ENCODE data around the gene TRMT112.

TRMT112 gene

DNA sequence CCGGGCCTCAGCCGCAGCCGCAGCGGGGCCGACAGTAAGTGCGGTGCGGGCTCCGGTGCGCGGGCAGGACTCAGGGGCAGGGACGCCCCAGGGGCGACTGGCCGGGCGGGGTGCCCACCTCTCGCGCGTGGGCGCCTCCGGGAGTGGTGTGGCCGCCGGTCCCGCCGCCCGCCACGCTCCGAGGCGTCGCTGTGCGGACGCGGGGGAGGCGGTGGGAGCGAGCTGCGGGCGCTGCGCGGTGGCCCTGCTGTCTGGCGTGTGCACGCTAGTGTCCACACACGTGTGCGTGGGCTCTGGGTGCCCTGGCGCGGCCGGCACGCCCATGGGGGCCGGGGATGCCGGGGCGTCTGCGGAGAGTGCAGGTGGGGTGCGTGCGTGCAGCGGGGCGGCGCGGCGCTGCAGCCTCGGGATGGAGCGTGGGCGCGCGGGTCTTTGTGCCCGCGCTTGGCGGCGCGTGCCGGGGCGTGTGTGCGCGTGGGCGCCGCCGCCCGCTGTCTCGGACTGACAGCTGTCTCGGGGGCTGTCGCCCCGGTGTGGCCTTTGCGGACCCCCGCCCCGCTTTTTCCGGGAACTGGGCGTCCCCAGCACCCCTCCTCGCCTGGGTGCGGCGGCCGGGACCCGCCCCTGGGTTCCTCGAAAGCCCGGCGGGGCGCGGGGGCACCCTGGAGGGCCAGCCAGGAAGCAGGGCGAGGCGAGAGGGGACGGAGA, 25.5 kb downstream of the TRMT112 start:
- no peak for DNase-seq (ENCODE audit: low read depth)

DNA sequence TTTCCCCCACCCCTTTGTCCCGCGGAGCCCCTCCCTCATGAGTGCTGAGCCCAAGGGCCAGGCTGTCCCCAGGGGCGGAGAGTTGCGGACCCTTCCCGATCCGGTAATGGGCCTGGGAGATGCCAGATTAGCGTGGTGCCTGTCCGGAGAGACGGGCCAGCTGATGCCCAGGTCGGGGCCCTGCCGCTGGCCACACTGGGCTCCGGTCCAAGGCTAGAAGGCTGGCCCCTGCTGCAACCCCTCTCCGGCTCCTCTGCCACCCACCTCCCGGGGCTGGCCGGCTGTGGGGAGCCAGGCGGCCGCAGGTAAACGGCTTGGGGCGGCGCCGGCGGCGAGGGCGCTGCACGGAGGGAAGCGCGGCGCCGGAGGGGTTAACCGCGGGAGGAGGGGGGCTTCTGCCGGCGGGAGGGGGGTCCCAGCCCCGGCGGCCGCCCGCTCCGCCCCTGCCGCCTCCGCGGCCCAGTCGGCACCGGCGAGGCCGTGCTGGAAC, 26.1 kb downstream of the TRMT112 start, which contains the start of gene KCNK4:
TSS of gene KCNK4 (plus strand) at position 41 of the 490 bp plus-strand sequence. CDS start 1,717 bp downstream, outside the sequence.
- DNase-seq (ENCODE audit: low read depth): no peak

DNA sequence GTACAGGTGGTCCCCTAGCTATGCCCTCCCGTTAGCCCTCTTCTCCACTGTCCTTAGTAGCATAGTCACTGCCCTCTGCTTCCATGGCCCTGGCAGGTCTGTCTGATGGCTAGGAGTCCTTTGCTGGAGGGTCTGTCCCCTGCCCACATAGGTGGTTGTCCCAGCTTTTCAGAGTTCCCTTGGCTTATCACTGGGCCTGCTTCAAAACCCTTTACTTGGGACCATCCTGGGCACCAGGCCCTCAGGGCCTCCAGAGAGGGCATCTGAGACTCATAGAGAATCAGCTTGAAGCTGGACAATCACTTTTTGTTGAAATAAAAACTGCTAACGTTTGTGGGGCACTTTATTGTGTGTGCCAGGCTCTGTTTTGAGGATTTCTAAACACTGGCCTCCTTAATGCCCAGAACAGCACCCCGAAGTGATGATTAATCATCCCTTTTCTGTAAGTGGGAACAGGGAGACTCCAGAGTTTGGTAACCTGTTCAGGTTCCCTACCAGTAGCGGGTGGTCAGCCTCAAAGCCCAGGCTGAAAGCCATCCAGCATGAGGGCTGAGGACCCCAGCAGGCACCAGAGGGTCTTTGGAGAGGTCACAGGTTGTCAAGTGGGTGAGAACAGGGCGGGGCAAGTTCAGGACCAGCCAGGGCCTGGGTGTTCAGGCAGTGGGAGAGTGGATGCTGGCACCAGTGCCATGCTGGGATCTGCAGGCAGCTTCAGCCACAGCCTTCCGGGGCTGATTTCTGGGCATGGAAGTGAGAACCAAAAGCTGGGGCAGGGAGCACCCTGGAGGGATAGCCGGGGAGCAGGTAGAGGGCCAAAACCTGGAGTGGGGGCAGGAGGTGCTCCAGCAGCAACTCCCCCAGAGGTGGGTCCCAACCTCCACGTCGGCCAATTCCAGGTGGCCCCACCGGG, 26.8 kb downstream of the TRMT112 start:
- no peak for DNase-seq (ENCODE audit: low read depth)

DNA sequence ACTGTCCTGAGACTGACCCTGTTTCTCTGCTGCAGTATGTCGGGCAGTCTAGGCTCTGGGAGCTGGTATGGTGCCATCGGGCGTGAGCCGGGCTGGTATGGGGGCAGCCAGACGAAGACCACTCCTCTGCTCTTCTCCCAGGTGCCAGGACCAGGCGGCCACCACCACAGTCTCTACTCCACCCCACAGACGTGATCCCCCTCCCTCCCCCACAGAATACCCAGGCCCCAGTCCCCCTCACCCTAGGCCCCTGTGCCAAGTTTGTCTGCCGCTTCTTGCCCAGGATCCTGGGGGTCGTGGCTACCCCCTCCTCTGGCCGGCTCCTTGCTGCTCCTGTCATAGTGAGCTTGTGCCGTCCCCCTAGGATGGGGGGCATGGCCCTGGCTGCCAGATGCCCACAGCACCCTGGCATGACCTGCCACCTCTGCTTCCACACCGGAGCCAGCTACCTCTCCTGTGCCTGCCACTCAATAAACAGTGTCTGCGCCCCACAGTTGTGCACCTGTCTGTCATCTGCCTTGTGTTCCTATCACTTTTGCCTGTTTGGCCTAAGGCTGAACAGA, 28.3 kb downstream of the TRMT112 start:
- DNase-seq (ENCODE audit: low read depth): no peak

DNA sequence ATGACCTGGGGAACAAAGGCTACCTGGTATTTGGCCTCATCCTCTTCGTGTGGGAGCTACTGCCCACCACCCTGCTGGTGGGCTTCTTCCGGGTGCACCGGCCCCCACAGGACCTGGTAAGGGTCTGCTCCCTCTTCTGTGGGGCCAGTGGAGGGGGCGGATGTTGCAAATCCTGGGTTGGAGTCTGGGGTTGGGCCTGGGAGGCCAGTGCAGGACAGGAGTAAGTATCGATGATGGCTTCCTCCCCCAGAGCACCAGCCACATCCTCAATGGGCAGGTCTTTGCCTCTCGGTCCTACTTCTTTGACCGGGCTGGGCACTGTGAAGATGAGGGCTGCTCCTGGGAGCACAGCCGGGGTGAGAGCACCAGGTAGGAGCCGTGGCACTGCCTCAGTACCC, 29.0 kb downstream of the TRMT112 start:
- no peak for DNase-seq (ENCODE audit: low read depth)

DNA sequence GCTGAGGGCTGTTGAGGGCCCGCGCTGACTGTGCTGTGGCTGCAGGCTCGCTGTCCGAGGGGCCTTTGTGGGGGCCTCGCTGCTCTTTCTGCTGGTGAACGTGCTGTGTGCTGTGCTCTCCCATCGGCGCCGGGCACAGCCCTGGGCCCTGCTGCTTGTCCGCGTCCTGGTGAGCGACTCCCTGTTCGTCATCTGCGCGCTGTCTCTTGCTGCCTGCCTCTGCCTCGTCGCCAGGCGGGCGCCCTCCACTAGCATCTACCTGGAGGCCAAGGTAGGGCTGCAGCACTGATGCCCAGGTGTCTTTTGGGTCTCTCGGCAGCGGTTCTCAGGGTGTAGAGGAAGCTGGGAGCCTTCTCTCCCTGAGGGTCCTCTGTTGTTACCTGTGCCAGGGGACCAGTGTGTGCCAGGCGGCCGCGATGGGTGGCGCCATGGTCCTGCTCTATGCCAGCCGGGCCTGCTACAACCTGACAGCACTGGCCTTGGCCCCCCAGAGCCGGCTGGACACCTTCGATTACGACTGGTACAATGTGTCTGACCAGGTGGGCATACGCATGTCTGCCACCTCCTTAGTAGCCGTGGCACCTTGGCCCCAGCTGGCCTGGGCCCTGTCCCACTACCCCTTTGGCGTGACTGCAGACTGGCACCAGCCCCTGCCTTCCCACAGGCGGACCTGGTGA, 29.5 kb downstream of the TRMT112 start:
- DNase-seq (ENCODE audit: low read depth): no peak

DNA sequence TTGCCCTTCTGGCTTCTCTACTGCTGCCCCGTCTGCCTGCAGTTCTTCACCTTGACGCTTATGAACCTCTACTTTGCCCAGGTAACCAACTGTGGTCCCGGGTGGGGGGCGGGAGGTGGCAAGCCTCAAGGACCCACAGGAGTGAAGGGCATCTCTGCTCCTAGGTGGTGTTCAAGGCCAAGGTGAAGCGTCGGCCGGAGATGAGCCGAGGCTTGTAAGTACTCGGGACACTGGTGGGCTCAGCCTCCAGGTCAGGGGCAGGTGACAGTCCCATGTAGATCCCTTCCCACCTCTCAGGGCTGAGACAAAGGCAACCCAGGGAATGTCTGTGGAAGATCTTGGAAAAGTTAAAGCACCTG, 30.6 kb downstream of the TRMT112 start:
- DNase-seq (ENCODE audit: low read depth): no peak

DNA sequence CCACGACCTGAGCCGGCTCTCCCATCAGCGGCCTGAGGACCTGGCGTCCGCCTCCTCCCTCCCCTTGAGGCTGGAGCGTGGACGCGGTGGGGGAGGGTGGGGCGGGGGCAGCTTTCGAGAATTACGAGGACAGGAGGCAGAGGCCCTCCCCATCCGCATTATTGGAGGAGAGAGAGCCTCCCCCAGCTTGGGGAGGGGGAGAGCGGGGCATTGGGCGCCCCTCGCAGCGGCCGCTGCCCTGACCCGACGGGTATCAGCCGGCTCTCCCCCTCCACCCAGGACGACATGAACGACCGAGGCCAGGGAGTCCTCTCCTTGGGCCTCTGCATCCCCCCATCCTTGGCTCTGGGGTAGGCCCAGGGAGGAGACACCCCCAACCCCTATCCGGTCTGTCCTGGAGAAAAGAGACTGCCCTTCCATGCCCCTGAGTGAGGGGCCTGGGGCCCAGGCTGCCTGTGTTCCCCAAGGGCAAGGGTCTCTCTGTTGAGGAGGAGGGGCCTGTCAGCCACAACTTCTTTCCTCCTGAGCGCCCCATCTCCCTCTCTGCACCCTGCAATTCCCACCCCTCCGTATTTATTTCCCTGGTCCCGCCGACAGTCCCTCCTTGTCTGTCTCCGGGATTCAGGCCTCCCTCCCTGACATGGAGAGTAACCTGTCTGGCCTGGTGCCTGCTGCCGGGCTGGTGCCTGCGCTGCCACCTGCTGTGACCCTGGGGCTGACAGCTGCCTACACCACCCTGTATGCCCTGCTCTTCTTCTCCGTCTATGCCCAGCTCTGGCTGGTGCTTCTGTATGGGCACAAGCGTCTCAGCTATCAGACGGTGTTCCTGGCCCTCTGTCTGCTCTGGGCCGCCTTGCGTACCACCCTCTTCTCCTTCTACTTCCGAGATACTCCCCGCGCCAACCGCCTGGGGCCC, 31.2 kb downstream of the TRMT112 start:
- DNase-seq (ENCODE audit: low read depth): no peak

DNA sequence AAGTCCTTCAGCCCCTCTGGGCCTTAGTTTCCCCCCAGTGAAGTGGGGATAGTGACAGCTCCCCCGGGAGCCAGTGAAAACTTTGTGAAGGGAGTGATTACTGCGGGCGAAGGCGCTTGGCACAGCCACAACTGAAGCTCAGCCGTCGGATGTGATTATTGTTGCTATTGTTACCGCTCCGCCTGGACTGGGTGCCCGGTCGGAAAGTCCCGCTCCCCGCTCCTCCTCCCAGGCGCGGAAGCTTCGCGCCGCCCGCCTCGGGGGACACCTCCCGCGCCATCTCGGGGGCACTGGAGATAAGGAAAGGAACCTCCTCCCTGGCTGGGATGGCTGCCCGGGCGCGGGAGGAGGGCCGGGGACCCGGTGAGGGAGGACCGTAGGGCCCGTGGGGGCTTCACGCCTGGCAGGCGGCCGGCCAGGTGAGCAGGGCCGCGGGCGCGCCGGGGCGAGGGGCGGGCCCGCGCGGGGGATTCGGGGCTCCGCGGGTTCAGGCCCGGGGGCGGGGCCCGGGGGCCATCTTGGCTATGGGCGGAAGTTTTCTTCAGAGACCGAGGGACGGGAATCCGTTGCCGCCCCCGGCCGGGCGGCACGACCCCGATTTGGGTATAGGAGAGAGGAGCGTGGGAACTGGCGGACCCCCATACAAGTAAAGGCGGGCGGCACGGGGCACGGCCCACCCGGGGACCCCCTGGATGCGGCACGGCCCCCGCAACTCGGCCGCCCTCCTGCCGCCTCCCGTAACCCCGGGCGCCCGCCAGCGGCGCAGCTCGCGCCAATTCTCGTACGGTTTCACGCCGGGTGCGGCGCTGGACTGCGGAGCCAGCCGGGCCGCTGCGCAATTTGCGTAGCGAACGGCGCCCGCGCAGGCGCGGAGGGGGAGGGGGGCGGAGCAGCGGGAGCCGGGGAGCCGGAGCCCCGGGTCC, 32.1 kb downstream of the TRMT112 start, which contains the start of gene GPR137:
TSS of gene GPR137 (plus strand) at position 887 of the 923 bp plus-strand sequence. CDS start 677 bp downstream, outside the sequence.
- DNase-seq (ENCODE audit: low read depth): no peak

DNA sequence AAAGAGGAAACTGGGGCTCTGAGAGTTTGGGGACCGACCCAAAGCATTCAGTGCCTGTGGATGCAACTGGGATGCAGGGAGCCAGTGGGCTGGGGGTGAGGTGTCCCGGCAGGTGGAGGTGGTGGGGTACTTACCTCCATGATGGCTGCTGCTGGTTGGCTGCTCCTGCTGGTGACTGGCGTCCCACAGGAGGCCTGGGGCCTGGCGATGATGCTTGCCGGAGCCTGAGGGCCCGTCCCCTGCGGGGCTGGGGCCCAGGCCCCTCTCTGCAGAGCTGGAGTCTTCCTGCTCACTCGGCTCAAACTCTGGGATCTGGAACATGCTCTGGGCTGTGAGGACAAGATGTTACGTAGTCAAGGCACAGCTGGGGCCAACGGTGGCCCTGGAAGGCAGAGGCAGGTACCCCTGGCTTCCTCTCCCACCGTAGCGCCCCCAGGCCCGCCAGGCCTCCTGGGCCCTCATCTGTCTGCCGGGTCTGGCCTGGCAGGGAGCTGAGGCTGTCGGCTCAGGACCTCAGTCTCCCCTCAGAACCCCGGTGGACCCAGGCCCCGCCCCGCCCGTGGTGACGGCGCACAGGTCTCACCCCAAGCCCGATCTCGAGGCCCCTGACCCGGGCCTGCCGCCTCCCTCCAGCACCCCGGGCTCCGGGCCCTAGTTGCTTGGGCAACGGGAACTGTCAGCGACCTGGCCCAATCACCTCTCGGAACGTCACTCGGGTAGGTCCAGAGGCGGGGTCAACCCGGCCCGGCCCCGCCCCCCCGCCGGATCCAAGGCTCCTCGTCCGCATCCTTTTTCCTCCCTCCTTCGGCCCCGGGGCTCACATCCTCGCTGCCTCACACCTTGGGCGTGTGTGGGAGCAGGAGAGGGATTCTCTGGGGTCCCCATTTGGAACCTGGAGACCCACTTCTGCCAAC, 33.1 kb downstream of the TRMT112 start, which contains the start of gene BAD:
TSS of gene BAD (minus strand) at position 618 of the 914 bp plus-strand sequence. CDS start at position 321, 297 bp downstream.
- peak; percentile 77 for DNase-seq (ENCODE audit: low read depth)

DNA sequence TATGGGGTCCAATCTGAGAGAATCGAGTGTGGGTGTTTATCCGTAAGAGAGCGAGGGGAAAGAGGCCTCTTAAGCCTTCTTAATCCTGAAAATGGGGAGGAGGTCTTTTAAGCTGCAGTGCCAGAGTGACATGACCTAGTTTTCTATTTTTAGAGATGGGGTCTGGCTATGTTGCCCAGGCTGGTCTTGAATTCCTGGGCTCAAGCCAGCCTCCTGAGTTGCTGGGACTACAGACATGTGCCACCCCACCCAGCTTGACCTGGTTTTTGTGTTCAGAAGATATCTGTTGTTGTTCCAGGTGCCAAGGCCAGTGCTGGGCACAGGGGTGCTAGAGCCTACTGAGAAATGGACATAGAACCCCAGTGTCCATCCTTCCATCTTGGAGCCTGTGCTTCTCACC, 34.3 kb downstream of the TRMT112 start:
- no peak for DNase-seq (ENCODE audit: low read depth)

DNA sequence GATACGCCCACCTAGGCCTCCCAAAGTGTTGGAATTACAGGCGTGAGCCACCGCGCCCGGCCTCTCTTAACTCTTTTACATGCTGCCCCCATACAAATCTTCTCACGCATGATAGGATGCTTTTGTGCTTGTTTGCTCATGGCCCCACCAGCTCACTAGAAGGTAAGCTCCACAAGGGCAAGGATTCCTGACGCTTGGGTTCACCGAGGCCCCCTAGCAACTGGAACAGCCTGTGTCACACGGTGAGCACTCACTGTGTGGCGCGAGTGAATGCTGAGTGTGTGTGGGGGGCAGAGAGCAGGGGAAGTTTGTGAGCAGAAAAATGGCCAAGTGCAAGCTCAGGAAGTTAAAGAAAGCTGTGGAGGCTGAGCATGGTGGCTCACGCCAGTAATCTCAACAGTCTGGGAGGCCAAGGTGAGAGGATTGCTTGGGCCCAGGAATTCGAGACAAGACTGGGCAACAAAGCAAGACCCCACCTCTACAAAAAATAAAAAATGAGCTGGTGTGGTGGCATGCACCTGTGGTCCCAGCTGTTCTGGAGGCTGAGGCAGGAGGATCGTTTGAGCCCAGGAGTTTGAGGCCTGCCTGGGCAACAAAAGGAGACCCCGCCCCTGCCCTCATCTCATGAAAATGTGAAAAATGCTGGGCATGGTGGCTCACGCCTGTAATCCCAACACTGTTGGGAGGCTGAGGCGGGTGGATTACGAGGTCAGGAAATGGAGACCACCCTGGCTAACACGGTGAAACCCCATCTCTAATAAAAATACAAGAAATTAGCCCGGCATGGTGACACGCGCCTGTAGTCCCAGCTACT, 35.2 kb downstream of the TRMT112 start:
- DNase-seq (ENCODE audit: low read depth): no peak

DNA sequence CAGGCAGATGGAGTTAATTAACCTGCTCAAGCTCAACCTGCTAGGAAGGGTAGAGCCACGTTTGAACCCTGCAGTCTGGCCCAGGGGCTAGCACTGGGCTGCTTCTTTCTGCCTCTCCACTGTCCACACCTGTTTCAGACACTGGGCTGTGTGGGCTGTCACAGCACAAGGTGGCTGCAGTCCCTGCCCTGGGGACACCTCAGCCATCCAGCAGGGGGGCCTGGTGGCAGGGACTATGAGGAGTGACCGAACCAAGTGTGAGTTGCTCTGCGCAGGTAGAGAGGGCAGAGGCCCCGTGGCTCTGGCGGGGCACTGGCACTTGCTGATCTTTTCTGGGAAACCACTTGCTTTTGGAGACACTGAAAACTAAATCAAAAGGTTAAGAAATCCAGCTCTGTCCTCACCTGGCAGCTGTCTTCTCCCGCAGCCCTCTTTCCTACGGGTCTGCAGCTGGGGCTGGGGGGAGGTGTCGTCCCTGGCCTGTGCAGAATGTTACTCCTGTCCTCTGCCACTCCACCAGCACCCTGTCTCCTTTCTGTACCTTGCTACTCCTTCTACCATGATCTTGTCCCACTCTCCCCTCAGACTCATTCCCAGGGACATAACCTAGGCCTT, 38.7 kb downstream of the TRMT112 start:
- DNase-seq (ENCODE audit: low read depth): no peak

DNA sequence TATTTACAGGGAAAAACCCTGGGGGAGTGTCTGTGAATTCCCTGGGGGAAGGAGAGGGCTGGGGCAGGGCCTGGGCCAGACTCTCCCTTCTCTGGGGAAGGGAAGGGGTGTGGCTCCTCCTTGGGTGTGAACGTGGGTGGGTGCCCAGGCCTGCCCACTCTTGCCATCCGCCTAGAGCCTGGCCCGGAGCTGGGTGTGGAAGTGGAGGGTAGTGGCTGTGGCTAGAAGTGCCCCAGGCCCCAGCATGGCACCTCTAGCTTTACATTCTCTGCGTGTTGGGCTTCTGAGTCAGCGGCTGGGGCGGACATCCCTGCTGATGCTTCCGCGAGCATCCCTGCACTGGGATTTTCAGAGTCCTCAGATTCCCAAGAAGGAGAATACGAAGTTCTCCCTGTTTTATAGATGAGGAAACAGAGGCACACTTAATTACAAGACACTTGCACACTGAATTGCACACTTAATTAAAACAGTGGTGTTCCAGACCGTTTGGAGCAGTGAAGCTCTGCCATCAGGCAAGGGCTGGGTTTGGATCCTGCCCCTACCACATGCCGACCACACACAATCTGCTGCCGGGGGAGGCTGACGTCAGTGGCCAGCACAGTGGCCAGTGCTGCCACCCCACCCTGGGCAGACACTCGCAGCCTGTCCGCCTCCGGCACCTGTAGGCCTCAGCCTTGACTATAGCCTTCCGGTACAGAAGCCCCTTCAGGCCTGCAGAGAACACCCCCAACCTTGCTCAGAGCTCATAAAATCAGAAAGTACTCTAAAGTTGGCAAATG, 40.5 kb downstream of the TRMT112 start:
- DNase-seq (ENCODE audit: low read depth): no peak

DNA sequence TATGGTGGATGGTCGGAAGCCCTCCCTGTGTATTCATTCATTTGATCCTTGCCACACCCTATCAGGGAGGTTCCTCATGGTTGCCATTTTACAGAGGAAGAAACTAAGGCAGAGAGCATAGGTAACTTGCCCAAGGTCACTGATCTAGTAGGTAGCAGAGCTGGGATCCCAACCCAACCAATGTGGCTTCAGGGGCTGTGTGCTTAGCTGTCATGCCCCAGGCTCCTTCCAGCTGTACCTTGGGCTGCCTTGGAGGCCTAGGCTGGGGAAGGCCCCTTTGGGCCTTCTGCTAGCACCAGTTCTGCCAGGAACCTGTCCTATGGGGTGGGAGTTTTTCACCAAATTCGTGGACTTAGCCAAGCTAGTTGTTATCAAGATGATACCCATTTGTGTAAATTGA, 41.5 kb downstream of the TRMT112 start:
- DNase-seq (ENCODE audit: low read depth): no peak

DNA sequence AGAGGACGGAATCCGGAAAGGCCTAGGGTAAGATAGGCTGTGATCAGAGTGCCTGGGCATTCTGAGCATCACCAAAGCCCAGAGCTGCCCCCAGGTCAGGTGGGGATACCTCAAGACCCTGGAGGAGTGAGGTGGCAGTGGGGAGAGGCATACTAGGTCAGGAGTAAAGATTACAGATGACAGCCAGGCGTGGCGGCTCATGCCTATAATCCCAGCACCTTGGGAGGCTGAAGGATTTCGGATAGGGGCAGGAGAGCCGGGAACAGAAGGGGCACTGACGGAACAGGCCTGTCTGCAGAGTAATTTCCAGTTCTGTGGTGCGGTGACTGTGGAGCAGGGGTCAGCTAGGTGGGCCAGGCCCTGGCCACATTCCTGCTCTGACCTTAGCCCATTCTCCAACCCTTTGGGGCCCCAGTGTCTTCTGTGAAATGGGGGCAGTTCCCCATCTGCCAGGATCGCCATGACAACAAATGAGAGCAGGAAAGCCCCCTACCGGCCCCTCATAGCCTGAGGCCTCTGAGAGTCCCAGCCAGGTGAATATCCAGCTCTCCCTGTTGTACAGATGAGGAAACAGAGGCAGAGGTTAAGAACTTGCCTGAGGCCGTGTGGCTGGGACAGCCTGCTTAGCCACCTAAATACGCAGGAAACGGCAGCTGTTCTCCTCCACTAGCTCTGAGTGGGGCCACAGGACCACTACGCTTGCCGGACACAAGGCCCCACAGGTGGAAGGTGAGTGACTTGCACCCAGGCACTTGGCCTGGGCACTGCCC, 42.1 kb downstream of the TRMT112 start:
- no peak for DNase-seq (ENCODE audit: low read depth)

All from CMK (cell line).